ENCODE data around the gene ERVH48-1.

DNA sequence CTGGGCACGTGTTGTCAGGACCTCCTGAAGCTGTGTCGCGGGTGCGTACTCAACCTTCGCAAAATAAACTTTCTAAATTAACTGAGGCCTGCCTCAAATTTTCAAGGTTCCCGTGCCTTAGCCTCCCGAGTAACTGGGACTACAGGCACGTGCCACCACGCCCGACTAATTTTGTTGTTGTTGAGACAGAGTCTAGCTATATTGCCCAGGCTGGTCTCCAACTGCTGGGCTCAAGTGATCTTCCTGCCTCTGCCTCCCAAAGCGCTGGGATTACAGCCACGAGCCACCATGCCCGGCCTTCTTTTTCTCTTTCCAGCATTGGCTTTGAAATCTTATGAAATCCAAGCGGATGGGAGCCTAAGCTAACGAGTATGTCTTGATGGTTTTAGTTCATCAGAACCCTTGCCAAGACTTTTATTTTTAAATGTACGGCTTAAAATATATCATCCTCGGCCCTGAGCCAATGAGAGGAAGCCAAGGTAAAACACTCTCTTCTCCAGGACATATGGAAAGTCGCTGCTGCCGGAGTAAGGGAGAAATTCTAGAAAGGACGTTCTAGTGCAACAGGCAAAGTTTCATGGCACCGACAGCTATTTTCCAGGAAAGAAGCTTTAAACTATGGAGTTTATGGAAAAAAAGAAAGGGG lies 12.7 kb upstream of the ERVH48-1 start:
- TF ChIP-seq, protein P1, sequence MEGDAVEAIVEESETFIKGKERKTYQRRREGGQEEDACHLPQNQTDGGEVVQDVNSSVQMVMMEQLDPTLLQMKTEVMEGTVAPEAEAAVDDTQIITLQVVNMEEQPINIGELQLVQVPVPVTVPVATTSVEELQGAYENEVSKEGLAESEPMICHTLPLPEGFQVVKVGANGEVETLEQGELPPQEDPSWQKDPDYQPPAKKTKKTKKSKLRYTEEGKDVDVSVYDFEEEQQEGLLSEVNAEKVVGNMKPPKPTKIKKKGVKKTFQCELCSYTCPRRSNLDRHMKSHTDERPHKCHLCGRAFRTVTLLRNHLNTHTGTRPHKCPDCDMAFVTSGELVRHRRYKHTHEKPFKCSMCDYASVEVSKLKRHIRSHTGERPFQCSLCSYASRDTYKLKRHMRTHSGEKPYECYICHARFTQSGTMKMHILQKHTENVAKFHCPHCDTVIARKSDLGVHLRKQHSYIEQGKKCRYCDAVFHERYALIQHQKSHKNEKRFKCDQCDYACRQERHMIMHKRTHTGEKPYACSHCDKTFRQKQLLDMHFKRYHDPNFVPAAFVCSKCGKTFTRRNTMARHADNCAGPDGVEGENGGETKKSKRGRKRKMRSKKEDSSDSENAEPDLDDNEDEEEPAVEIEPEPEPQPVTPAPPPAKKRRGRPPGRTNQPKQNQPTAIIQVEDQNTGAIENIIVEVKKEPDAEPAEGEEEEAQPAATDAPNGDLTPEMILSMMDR (IDR thresholded peaks at IDR 0.05): no peak
- TF ChIP-seq EZH2phosphoT487 (IDR thresholded peaks at IDR 0.05): no peak

Data from neural progenitor cell (in vitro differentiated cells).